Vagina (tissue), 2 donors: ENCODE results near the gene EME2.

Experiments
- CTCF ChIP-seq, 3 experiments: fragments of 450-650 bp in 2 of 3; fragments of 200-600 bp in 1 of 3; sonication (generic) in 1 of 3; IDR thresholded peaks; one replicate each; pipeline ENCODE4 v1.5.1; 2017 to 2019; ENCODE audit warnings: antibody characterized with exemption in 3 of 3, mild to moderate bottlenecking in 2 of 3, moderate library complexity in 2 of 3
- POLR2A ChIP-seq, 2 donors: fragments of 450-650 bp; IDR thresholded peaks; one replicate each; pipeline ENCODE4 v1.6.1; 2017; ENCODE audit warnings: antibody characterized with exemption in 2 of 2, mild to moderate bottlenecking in 2 of 2, moderate library complexity in 2 of 2
- POLR2AphosphoS5 ChIP-seq, 2 donors: sonication (generic); formaldehyde crosslinking; IDR thresholded peaks; one replicate each; pipeline ENCODE4 v1.9.0; 2017; ENCODE audit warnings: antibody characterized with exemption in 2 of 2, mild to moderate bottlenecking in 2 of 2, low read depth in 1 of 2; ENCODE audit not compliant: insufficient read depth in 1 of 2

GRCh38 chr16:1781254-1781653 is 8.6 kb downstream of the EME2 start:
- TF ChIP-seq CTCF (IDR thresholded peaks at IDR 0.05) (no peak), POLR2AphosphoS5 (IDR thresholded peaks at IDR 0.05; ENCODE audit: insufficient read depth in 1 of 2, low read depth in 1 of 2) (no peak), POLR2A (IDR thresholded peaks at IDR 0.05) (no peak)
